Stimulated activated CD8-positive, alpha-beta memory T cell treated with anti-CD3 and anti-CD28 coated beads, Interleukin-15, amount 100 ng/mL, for 1 hour (primary cell): Measurements from ENCODE around the gene KIFC3.
"Not testable (repeated sequence)": the region's sequence is repeated elsewhere in the genome, so short reads cannot be mapped to it uniquely, and the experiment has no call there.

Experiments used
- DNase-seq: peaks from one replicate; pipeline ENCODE4 v3.0.0-alpha.2; 2020; ENCODE audit warnings: low read depth

The KIFC3 gene

DNA sequence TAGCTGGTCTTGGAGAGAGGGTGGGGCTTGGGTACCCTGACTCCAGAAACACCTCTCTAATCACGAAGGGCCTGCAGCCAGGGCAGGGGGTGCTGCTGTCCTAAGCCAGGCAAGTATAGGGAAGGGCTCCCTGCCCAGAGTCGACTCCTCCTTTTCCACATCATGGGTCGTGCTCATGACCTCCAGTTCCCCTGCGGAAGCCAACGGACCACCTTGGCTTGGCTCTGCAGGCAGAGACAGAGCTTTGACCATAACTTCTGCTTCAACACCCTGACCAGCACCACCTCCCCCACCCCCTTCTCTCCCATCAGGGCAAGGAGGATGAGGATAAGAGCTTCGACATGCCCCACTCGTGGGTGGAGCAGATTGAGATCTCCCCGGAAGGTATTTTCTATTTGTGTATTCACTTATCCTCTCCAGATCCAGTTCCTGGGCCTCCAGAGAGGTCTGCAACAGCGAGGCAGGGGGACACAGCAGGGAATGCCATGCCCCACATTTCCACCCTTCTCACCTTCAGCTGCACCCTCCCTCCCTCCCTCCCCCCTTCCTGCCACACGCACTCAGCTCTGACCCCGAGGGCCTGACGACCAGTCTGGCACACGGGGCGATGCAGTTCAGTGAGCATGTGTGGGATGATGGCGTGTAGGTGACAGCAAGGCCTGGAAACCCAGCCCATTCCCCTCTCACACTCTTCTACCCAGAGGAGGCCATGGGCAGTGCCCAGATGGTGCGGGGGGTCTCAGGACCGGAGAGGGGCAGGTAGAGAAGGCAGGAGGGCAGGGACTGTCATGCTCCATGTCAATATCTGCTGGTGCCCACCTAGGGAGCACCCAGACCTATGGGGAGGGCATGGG is 80.7 kb downstream of the KIFC3 start:
- no peak for DNase-seq

DNA sequence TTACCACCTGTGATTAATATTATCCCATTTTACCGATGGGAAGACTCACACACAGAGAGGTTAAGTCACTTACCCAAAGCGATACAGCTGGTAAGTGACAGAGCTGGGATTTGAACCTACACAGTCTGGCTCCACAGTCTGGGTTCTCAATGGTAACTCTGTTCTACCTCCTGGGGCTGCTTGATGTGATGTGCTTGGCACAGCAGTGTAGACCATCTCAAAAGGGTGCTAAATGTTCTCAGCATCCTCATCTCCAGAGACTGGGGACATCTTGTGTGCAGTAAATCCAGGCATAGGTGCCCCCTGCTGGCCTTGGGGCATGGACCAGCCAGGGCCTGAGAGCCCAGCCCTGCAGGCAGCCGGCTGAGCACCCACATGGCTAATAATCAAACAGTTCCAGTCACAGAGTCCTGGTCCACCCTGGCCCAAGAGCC is 82.1 kb downstream of the KIFC3 start:
- DNase-seq: no peak

GRCh38 chr16:57714047-57714446 is 88.2 kb downstream of the KIFC3 start:
- no peak for DNase-seq

- no peak for DNase-seq
Measured at GRCh38 chr16:57713596-57713995, 88.7 kb downstream of the KIFC3 start.

DNA sequence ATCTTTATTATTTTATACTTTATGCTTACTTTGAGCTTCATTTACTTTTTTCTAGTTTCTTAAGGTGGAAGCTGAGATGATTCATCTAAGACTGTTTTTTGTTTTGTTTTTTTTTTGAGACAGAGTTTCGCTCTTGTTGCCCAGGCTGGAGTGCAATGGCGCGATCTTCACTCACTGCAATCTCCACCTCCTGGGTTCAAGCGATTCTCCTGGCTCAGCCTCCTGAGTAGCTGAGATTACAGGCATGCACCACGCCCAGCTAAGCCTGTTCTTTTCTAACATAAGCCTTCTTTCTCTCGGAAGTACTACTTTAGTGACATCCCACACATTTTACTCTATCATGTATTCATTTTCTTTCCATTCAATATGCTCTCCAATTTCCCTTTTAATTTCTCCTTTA is 89.7 kb downstream of the KIFC3 start:
- DNase-seq: not testable (repeated sequence)

DNA sequence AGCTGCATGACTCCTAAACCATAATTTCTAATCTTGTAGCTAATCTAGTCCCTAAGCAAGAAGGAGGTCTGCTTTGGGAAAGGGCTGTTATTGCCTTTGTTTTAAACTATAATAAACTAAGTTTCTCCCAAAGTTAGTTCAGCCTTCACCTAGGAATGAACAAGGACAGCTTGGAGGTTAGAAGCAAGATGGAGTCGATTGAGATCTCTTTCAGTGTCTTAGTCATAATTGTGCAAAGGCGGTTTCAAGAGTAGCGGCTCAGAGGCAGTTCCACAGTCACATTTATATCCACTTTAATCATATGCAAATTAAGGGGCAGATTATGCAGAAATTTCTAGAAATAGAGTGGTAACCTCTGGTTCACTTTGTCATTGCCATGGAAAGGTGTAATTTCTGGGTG is 90.3 kb downstream of the KIFC3 start:
- no peak for DNase-seq

GRCh38 chr16:57711346-57711745 is 90.9 kb downstream of the KIFC3 start:
- no peak for DNase-seq

- DNase-seq: no peak
Measured at GRCh38 chr16:57709663-57710062, 92.6 kb downstream of the KIFC3 start.
